ENCODE data around the gene ISYNA1. TPM values are rescaled to one million over a fixed set of nuclear protein-coding genes. Genes with fewer than 3 reads are reported as not detected.

The ISYNA1 gene
- total and polyA plus RNA-seq, 2 of the 13 experiments (the other 11 are each of a cell fraction or from before 2014, with no cell fraction given) = 29.6 to 48.5 TPM

GRCh38 chr19:18424122-18424889 is 13.6 kb downstream of the ISYNA1 start:
- Histone ChIP-seq H4K20me1 (ENCODE audit: insufficient read depth, low read length) (peaks cover 8% of the 10 kb centered on the region; the same call in 1 of the 2 replicates), H3K27me3 (ENCODE audit: control insufficient read depth in 1 of 2, insufficient read depth in 2 of 2, low read length in 2 of 2) (no peaks in the 10 kb centered on the region), H3K27ac (ENCODE audit: extremely low read length, insufficient read depth, low read length) (no peak overlapping the region), H3K79me2 (ENCODE audit: insufficient read depth, low read length) (peaks cover 31% of the 10 kb centered on the region), H2AFZ (ENCODE audit: low read length) (no peak overlapping the region), H3K4me3 (replicated peaks in 1 of 3; ENCODE audit: insufficient read depth in 1 of 3, low read depth in 2 of 3, low read length in 3 of 3) (no peak overlapping the region), H3K36me3 (replicated peaks in 1 of 2; ENCODE audit: control insufficient read depth in 1 of 2, insufficient read depth in 2 of 2, low read length in 2 of 2) (peaks cover 0 to 3% of the 10 kb centered on the region in 2 experiments; a peak in 1 of 5 replicates), H3K4me2 (ENCODE audit: low read depth, low read length) (no peak overlapping the region), H3K9me3 (ENCODE audit: low read length) (no peaks in the 10 kb centered on the region), H3K4me1 (ENCODE audit: insufficient read depth, low read length) (peaks cover 18% of the 10 kb centered on the region), H3K9ac (ENCODE audit: insufficient read depth, low read depth, low read length) (no peak overlapping the region)
- CTCF ChIA-PET (ENCODE audit: low intra/inter-chr PET ratio, low total read pairs) = no interaction called here
- no peak for ATAC-seq
- FAIRE-seq = no peak
- intact Hi-C loops (cut with micrococcal nuclease; ENCODE audit: unreplicated experiment) = no loop called here
- POLR2A ChIA-PET = no interaction called here
- WGBS (ENCODE audit: low lambda C conversion rate) = 93% methylated on average over 22 of the region's 22 CpGs
- BruUV-seq (replicated peaks) = no TSS peak
- in situ Hi-C loops (cut with HindIII; ENCODE audit: extremely low pct_ligation_motif_present, low pct_unique_long_range_greater_than_20kb) = no loop called here
- DNase-seq (ENCODE audit: low spot score) = no peak
- TF ChIP-seq CENPT (CRISPR knock-in tag; IDR thresholded peaks at IDR 0.05; ENCODE audit: low read depth) = no peak
- no peak for TF ChIP-seq REXO4 (CRISPR knock-in tag; IDR thresholded peaks at IDR 0.05; ENCODE audit: borderline replicate concordance)
- no peak for TF ChIP-seq HCFC1 (IDR thresholded peaks at IDR 0.05; ENCODE audit: low read depth, low read length)
- TF ChIP-seq KDM6A (CRISPR knock-in tag; IDR thresholded peaks at IDR 0.05; ENCODE audit: low read depth) = no peak
- no peak for TF ChIP-seq SALL2 (CRISPR knock-in tag; IDR thresholded peaks at IDR 0.05)
- TF ChIP-seq SOX13 (IDR thresholded peaks at IDR 0.05) = no peak
- TF ChIP-seq SOX13 (CRISPR knock-in tag; conservative IDR thresholded peaks at IDR 0.05 in 1 of 2, IDR thresholded peaks at IDR 0.05 in 1 of 2) = no peak
- TF ChIP-seq ZNF737 (CRISPR knock-in tag; IDR thresholded peaks at IDR 0.05; ENCODE audit: borderline replicate concordance) = no peak
- no peak for TF ChIP-seq MED8 (CRISPR knock-in tag; IDR thresholded peaks at IDR 0.05; ENCODE audit: insufficient replicate concordance)
- TF ChIP-seq ZSCAN5A (CRISPR knock-in tag; IDR thresholded peaks at IDR 0.05; ENCODE audit: borderline replicate concordance) = no peak
- no peak for TF ChIP-seq ZNF292 (CRISPR knock-in tag; IDR thresholded peaks at IDR 0.05; ENCODE audit: borderline replicate concordance, low read depth)
- TF ChIP-seq ZC3H4 (CRISPR knock-in tag; IDR thresholded peaks at IDR 0.05; ENCODE audit: borderline replicate concordance) = no peak
- TF ChIP-seq ZBED4 (CRISPR knock-in tag; IDR thresholded peaks at IDR 0.05; ENCODE audit: borderline replicate concordance) = no peak
- TF ChIP-seq ZKSCAN8 (CRISPR knock-in tag; IDR thresholded peaks at IDR 0.05; ENCODE audit: borderline replicate concordance) = no peak
- TF ChIP-seq ZNF567 (CRISPR knock-in tag; IDR thresholded peaks at IDR 0.05; ENCODE audit: borderline replicate concordance) = no peak
- no peak for TF ChIP-seq ATF7-NPFF (CRISPR knock-in tag; IDR thresholded peaks at IDR 0.05; ENCODE audit: low read depth)
- no peak for TF ChIP-seq NFKB2 (CRISPR knock-in tag; IDR thresholded peaks at IDR 0.05; ENCODE audit: borderline replicate concordance)
- no peak for TF ChIP-seq KLF15 (CRISPR knock-in tag; IDR thresholded peaks at IDR 0.05; ENCODE audit: borderline replicate concordance)
